SK-N-SH (cell line): ENCODE results near the gene NUP188.

Experiments used
- CHD2 ChIP-seq: fragments of 150-350 bp; IDR thresholded peaks from 2 replicates; pipeline ENCODE4 v1.6.1; 2018; ENCODE audit warnings: low read length; ENCODE audit not compliant: partially characterized antibody
- CTCF ChIP-seq: fragments of 200-600 bp; sonication (generic); IDR thresholded peaks from 2 replicates; pipeline ENCODE4 v1.6.1; 2017; ENCODE audit warnings: antibody characterized with exemption, mild to moderate bottlenecking, moderate library complexity
- ZBTB33 ChIP-seq: IDR thresholded peaks from 2 replicates; pipeline ENCODE4 v1.4.0; 2012; ENCODE audit warnings: low read depth, borderline replicate concordance

GRCh38 chr9:129007766-129008468 is 60.4 kb downstream of the NUP188 start:
- TF ChIP-seq ZBTB33 (no peak), CHD2 (no peak), CTCF (no peak)
